Neuronal stem cell (in vitro differentiated cells): ENCODE data around the gene FGD2.

Source experiments
- DNase-seq: peaks from one replicate; pipeline ENCODE4 v3.0.0-alpha.2; 2013; ENCODE audit warnings: low spot score
- H2AFZ ChIP-seq: one replicate; pipeline ENCODE4 v1.6.1; 2013; ENCODE audit warnings: mild to moderate bottlenecking, low read length, inconsistent platforms
- H2AK5ac ChIP-seq: 2 replicates; pipeline ENCODE4 v1.6.1; 2013; ENCODE audit warnings: low read depth, mild to moderate bottlenecking, inconsistent platforms, low read length, moderate library complexity, mixed read lengths
- H2BK120ac ChIP-seq: 2 replicates; pipeline ENCODE4 v1.6.1; 2013; ENCODE audit warnings: low read depth, mild to moderate bottlenecking, inconsistent platforms, low read length, moderate library complexity, mixed read lengths
- H2BK12ac ChIP-seq: one replicate; pipeline ENCODE4 v1.6.1; 2013; ENCODE audit warnings: low read length, inconsistent platforms
- H2BK15ac ChIP-seq: 2 replicates; pipeline ENCODE4 v1.6.1; 2013; ENCODE audit warnings: mild to moderate bottlenecking, low read length, inconsistent platforms, mixed read lengths
- H2BK5ac ChIP-seq: one replicate; pipeline ENCODE4 v1.6.1; 2013; ENCODE audit warnings: inconsistent platforms, mild to moderate bottlenecking, low read length, moderate library complexity
- H3K14ac ChIP-seq: one replicate; pipeline ENCODE4 v1.6.1; 2013; ENCODE audit warnings: low read length, inconsistent platforms
- H3K18ac ChIP-seq: 2 replicates; pipeline ENCODE4 v1.6.1; 2013; ENCODE audit warnings: low read length, inconsistent platforms
- H3K23ac ChIP-seq: 2 replicates; pipeline ENCODE4 v1.6.1; 2013; ENCODE audit warnings: low read depth, mild to moderate bottlenecking, mixed read lengths, low read length, inconsistent platforms; ENCODE audit not compliant: poor library complexity
- H3K27ac ChIP-seq: replicated peaks from 3 replicates; pipeline ENCODE4 v1.5.1; 2013; ENCODE audit warnings: low read length, inconsistent platforms
- H3K27me3 ChIP-seq, 3 experiments: 2 replicates each; pipeline ENCODE4 v1.6.1; 2013; ENCODE audit warnings: low read length in 3 of 3, mild to moderate bottlenecking in 2 of 3, inconsistent platforms in 1 of 3, low read depth in 1 of 3, mixed read lengths in 1 of 3, moderate library complexity in 1 of 3; ENCODE audit not compliant: control insufficient read depth in 3 of 3, insufficient read depth in 3 of 3
- H3K36me3 ChIP-seq, 2 donors: replicated peaks in 1 of 2; 2 replicates each; pipeline ENCODE4 v1.6.1; 2013; ENCODE audit warnings: low read length in 2 of 2; ENCODE audit not compliant: control insufficient read depth in 2 of 2, insufficient read depth in 2 of 2
- H3K4ac ChIP-seq: 2 replicates; pipeline ENCODE4 v1.6.1; 2013; ENCODE audit warnings: inconsistent platforms, mild to moderate bottlenecking, low read length, moderate library complexity
- H3K4me1 ChIP-seq, 2 donors: 1 replicate in 1 of 2; 2 replicates in 1 of 2; pipeline ENCODE4 v1.6.1; 2013; ENCODE audit warnings: low read length in 2 of 2, low read depth in 1 of 2; ENCODE audit not compliant: control insufficient read depth in 2 of 2, insufficient read depth in 1 of 2
- H3K4me2 ChIP-seq: one replicate; pipeline ENCODE4 v1.6.1; 2013; ENCODE audit warnings: mild to moderate bottlenecking, low read length, inconsistent platforms; ENCODE audit not compliant: insufficient read depth, poor library complexity, severe bottlenecking
- H3K4me3 ChIP-seq, 2 donors: 2 replicates each; pipeline ENCODE4 v1.5.1; 2013; ENCODE audit warnings: low read length in 2 of 2, mild to moderate bottlenecking in 2 of 2, inconsistent platforms in 1 of 2, moderate library complexity in 1 of 2
- H3K79me1 ChIP-seq: one replicate; pipeline ENCODE4 v1.6.1; 2013; ENCODE audit warnings: low read depth, mild to moderate bottlenecking, inconsistent platforms, low read length, moderate library complexity
- H3K9ac ChIP-seq: one replicate; pipeline ENCODE4 v1.6.1; 2013; ENCODE audit warnings: mild to moderate bottlenecking, low read depth, low read length, inconsistent platforms; ENCODE audit not compliant: poor library complexity
- H3K9me3 ChIP-seq, 2 donors: replicated peaks in 1 of 2; 2 replicates each; pipeline versions ENCODE3 to v1.6.1; 2013; ENCODE audit warnings: low read length in 2 of 2, mild to moderate bottlenecking in 2 of 2, inconsistent platforms in 1 of 2, low read depth in 1 of 2, mixed read lengths in 1 of 2, moderate library complexity in 1 of 2; ENCODE audit not compliant: control insufficient read depth in 2 of 2, insufficient read depth in 1 of 2
- H4K8ac ChIP-seq: one replicate; pipeline ENCODE4 v1.6.1; 2013; ENCODE audit warnings: low read depth, mild to moderate bottlenecking, inconsistent platforms, low read length, moderate library complexity
- H4K91ac ChIP-seq: one replicate; pipeline ENCODE4 v1.6.1; 2013; ENCODE audit warnings: low read length, low read depth, mild to moderate bottlenecking, inconsistent platforms; ENCODE audit not compliant: poor library complexity
- WGBS, 2 donors: extraction: QIAGEN DNeasy Blood & Tissue Kit; methylation state at CpG; one replicate each; pipeline ENCODE4 v1.1.7; 2013; ENCODE audit warnings: missing lambda C conversion rate in 2 of 2, mixed read lengths in 1 of 2; ENCODE audit not compliant: insufficient read length in 2 of 2, insufficient replicate concordance in 1 of 2; ENCODE audit errors: extremely low coverage in 2 of 2; 5-methylcytosine and 5-hydroxymethylcytosine counted together

The FGD2 gene

GRCh38 chr6:36979347-36979742 lies 26.1 kb upstream of the FGD2 start:
- Histone ChIP-seq H2BK12ac (no peak overlapping the region), H2BK5ac (no peak overlapping the region), H3K4me1 (peaks cover 3 to 11% of the 10 kb centered on the region in 2 donors), H2BK15ac (no peak overlapping the region), H2BK120ac (no peak overlapping the region), H4K8ac (no peak overlapping the region), H3K4me3 (no peak overlapping the region), H3K79me1 (peaks cover 11% of the 10 kb centered on the region), H3K18ac (no peak overlapping the region), H3K9ac (no peak overlapping the region), H3K27ac (no peak overlapping the region), H4K91ac (no peak overlapping the region), H3K27me3 (no peaks in the 10 kb centered on the region), H2AK5ac (no peak overlapping the region), H2AFZ (no peak overlapping the region), H3K23ac (no peak overlapping the region), H3K4me2 (no peak overlapping the region), H3K14ac (no peak overlapping the region), H3K36me3 (peaks cover 36 to 89% of the 10 kb centered on the region in 2 donors), H3K4ac (no peak overlapping the region), H3K9me3 (no peaks in the 10 kb centered on the region)
- DNase-seq: no peak
- WGBS, 2 donors: no CpG with 5 or more reads among the region's 4 CpGs

- Histone ChIP-seq H3K9ac (no peak overlapping the region), H2BK5ac (no peak overlapping the region), H3K23ac (no peak overlapping the region), H2AFZ (no peak overlapping the region), H2AK5ac (no peak overlapping the region), H3K4me2 (no peak overlapping the region), H3K27ac (no peak overlapping the region), H2BK120ac (no peak overlapping the region), H3K36me3 (peaks cover 30 to 81% of the 10 kb centered on the region in 2 donors), H3K9me3 (no peaks in the 10 kb centered on the region), H2BK15ac (no peak overlapping the region), H3K27me3 (no peaks in the 10 kb centered on the region), H4K91ac (no peak overlapping the region), H3K79me1 (peaks cover 13% of the 10 kb centered on the region), H3K4me1 (peaks cover 5 to 14% of the 10 kb centered on the region in 2 donors), H4K8ac (no peak overlapping the region), H2BK12ac (no peak overlapping the region), H3K4me3 (no peak overlapping the region), H3K4ac (no peak overlapping the region), H3K14ac (no peak overlapping the region), H3K18ac (no peak overlapping the region)
- no peak for DNase-seq
- no CpG with 5 or more reads among the region's 6 CpGs for WGBS, 2 donors
These were observed 25.3 kb upstream of the FGD2 start for GRCh38 chr6:36980129-36980528.

GRCh38 chr6:36980876-36981619 lies 24.4 kb upstream of the FGD2 start:
- H3K18ac ChIP-seq: peak overlapping the region; percentile 85
- no peak overlapping the region for H2AK5ac ChIP-seq
- H3K14ac ChIP-seq: no peak overlapping the region
- no peak overlapping the region for H2AFZ ChIP-seq
- peaks cover 23 to 72% of the 10 kb centered on the region in 2 donors for H3K36me3 ChIP-seq
- H3K4me2 ChIP-seq: no peak overlapping the region
- no peak overlapping the region for H2BK15ac ChIP-seq
- peaks cover 13% of the 10 kb centered on the region for H3K79me1 ChIP-seq
- no peak overlapping the region for H2BK12ac ChIP-seq
- no peak overlapping the region for H3K4ac ChIP-seq
- peak overlapping the region; percentile 51 for H3K9ac ChIP-seq
- no CpG with 5 or more reads among the region's 14 CpGs for WGBS, 2 donors
- no peak overlapping the region for H2BK120ac ChIP-seq
- H3K4me1 ChIP-seq: peaks cover 5 to 14% of the 10 kb centered on the region in 2 donors
- no peak for DNase-seq
- H4K91ac ChIP-seq: no peak overlapping the region
- H3K27me3 ChIP-seq: no peaks in the 10 kb centered on the region
- no peak overlapping the region for H3K4me3 ChIP-seq
- H3K23ac ChIP-seq: peak overlapping the region; percentile 34
- peak overlapping the region; percentile 17 for H3K27ac ChIP-seq
- no peak overlapping the region for H4K8ac ChIP-seq
- H2BK5ac ChIP-seq: peak overlapping the region; percentile 49
- no peaks in the 10 kb centered on the region for H3K9me3 ChIP-seq

GRCh38 chr6:36983538-36983937 lies 21.9 kb upstream of the FGD2 start:
- H3K4me2 ChIP-seq: no peak overlapping the region
- no peak overlapping the region for H2AK5ac ChIP-seq
- no peak overlapping the region for H3K14ac ChIP-seq
- no peaks in the 10 kb centered on the region for H3K9me3 ChIP-seq
- no peak overlapping the region for H2BK5ac ChIP-seq
- peaks cover 0 to 47% of the 10 kb centered on the region in 2 donors for H3K36me3 ChIP-seq
- H3K9ac ChIP-seq: no peak overlapping the region
- no peak overlapping the region for H2BK120ac ChIP-seq
- H4K8ac ChIP-seq: no peak overlapping the region
- DNase-seq: no peak
- no peak overlapping the region for H2AFZ ChIP-seq
- H2BK15ac ChIP-seq: no peak overlapping the region
- H3K27me3 ChIP-seq: no peaks in the 10 kb centered on the region
- no peak overlapping the region for H2BK12ac ChIP-seq
- no peak overlapping the region for H3K27ac ChIP-seq
- no peak overlapping the region for H3K18ac ChIP-seq
- WGBS, 2 donors: no CpG with 5 or more reads among the region's 3 CpGs
- no peak overlapping the region for H4K91ac ChIP-seq
- H3K4ac ChIP-seq: no peak overlapping the region
- H3K23ac ChIP-seq: no peak overlapping the region
- H3K4me1 ChIP-seq: peaks cover 8 to 20% of the 10 kb centered on the region in 2 donors
- peaks cover 9% of the 10 kb centered on the region for H3K79me1 ChIP-seq
- peak overlapping the region in 1 of 2 donors; percentile 3 for H3K4me3 ChIP-seq
